GM10248 (cell line): ENCODE data around the gene SLC50A1.
"Not testable (repeated sequence)": the region's sequence is repeated elsewhere in the genome, so short reads cannot be mapped to it uniquely, and the experiment has no call there.

Experiments
- CTCF ChIA-PET: fragments of 300-600 bp; sonication (Branson Sonifier 250); formaldehyde crosslinking; extraction: SDS; loops from one replicate; lab custom pipeline; 2021; ENCODE audit warnings: antibody characterized with exemption; lab: Yijun Ruan, JAX
- POLR2A ChIA-PET: fragments of 350-650 bp; sonication (Branson Sonifier 250); formaldehyde crosslinking; extraction: SDS; loops from one replicate; lab custom pipeline; 2020; ENCODE audit warnings: antibody characterized with exemption; lab: Yijun Ruan, JAX
- DNase-seq: peaks from one replicate; pipeline ENCODE4 v3.0.0; 2012; ENCODE audit errors: extremely low spot score
- CTCF ChIP-seq: IDR thresholded peaks from 2 replicates; pipeline ENCODE4 v1.5.1; 2012; ENCODE audit warnings: mild to moderate bottlenecking, low read depth; ENCODE audit errors: extremely low read depth, missing control alignments, control extremely low read depth

The SLC50A1 gene

DNA sequence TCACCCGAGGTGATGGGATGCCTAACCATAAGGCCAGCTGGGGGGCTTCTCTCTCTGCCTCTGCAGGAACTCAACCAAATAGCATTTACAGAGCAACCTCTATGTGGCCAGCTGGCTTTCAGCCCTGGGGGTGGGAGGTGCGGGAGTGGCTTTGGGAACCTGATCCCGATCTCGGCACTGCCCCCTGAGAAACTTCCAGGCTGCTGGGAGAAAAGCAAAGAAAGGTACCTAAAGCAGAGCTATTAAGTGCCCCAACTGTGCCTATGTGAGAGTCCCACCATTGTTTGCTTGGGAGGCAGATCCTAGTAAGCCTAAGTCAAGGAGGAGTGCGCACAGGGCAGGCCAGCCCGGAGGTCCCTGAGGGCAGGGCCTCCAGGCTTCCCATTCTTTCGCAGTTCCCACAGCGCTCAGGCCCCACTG is 30.4 kb downstream of the SLC50A1 start:
- POLR2A ChIA-PET: interaction anchor here (0.6 kb wide), 1 partner anchor 19 kb away, joined by 3 read pairs; no protein-coding TSS in a partner anchor
- no peak for TF ChIP-seq CTCF
- no peak for DNase-seq
- CTCF ChIA-PET: interaction anchor here (1.0 to 9.6 kb wide), 9 partner anchors 18 to 430 kb away, joined by 3 to 184 read pairs (median 14); no protein-coding TSS in a partner anchor

DNA sequence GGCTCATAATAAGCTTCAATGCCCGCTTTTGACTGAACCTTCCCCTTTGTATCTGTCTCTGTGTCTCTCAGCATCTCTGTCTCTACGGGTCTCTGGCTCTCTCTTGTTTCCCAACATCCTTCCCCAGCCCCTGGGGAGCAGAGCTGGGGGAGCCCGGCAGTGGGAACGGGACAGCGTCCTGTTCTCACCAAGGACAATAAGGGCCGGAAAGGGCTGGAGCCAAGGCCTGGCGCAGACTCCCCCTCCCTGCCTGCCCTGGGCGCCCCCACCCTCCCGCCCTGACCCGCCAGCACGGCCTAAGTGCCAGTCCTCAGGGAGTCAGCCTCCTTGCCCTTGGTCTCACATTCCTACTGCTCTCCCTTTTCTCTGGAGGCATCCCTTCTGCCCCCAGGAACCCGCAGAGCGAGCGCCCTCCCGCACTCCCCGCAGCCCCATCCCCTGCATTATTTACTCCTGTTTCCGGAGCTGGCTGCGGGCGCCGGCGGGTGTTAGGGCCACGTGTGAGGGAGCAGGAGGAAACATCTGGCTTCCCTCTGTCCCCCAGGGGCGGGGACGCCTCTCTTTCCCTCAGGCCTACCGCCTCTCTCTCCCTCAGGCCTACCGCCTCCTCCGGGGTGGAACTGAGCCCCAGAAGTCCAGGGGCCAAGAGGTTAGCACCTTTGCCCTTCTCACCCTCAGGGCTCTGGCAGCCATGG is 31.0 kb downstream of the SLC50A1 start:
- CTCF ChIA-PET: interaction anchor here (0.5 to 9.6 kb wide), 21 partner anchors 11 to 429 kb away, joined by 3 to 184 read pairs (median 7); partner anchors contain the start of gene SLC50A1

GRCh38 chr1:155167166-155168104 is 31.8 kb downstream of the SLC50A1 start:
- peak; percentile 92 for TF ChIP-seq CTCF
- ChIA-PET POLR2A (no interaction called here), CTCF (interaction anchor here (0.5 to 9.6 kb wide), 33 partner anchors 10 to 150 kb away, joined by 3 to 184 read pairs (median 4); partner anchors contain the start of genes DCST1, DCST2, DPM3 and SLC50A1)
- DNase-seq: peak; percentile 84

More for the DNA sequence above, 31.0 kb downstream of the SLC50A1 start:
- DNase-seq: no peak
- POLR2A ChIA-PET: no interaction called here
- TF ChIP-seq CTCF: no peak

DNA sequence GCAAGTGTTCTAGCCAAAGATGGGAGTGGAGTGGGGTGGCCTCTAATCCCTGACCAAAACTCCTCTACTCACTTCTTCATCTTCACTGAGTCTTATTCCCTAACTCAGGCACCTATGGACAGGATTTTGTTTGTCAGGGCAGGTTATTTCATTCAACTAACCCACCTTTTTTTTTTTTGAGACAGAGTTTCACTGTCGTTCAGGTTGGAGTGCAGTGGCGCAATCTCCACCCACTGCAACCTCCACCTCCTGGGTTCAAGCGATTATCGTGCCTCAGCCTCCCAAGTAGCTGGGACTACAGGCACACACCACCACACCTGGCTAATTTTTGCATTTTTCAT is 32.4 kb downstream of the SLC50A1 start:
- POLR2A ChIA-PET, DNase-seq: not testable (repeated sequence)
- CTCF ChIA-PET: interaction anchor here (0.6 to 9.6 kb wide), 27 partner anchors 9 to 150 kb away, joined by 3 to 184 read pairs (median 5); partner anchors contain the start of genes DPM3 and SLC50A1

GRCh38 chr1:155168456-155169210 is 33.0 kb downstream of the SLC50A1 start:
- POLR2A ChIA-PET: no interaction called here
- DNase-seq: no peak
- no peak for TF ChIP-seq CTCF

GRCh38 chr1:155169541-155169940 is 33.9 kb downstream of the SLC50A1 start:
- TF ChIP-seq CTCF: no peak
- ChIA-PET CTCF (interaction anchor here (1.3 to 9.6 kb wide), 7 partner anchors 24 to 84 kb away, joined by 4 to 184 read pairs (median 14); partner anchors contain the start of gene SLC50A1), POLR2A (no interaction called here)
- DNase-seq: no peak

More at GRCh38 chr1:155168456-155169210, 33.0 kb downstream of the SLC50A1 start:
- CTCF ChIA-PET: interaction anchor here (0.9 to 9.6 kb wide), 26 partner anchors 9 to 110 kb away, joined by 3 to 184 read pairs (median 6); partner anchors contain the start of genes DPM3 and SLC50A1
